ENCODE data around the gene ITFG2. TPM values are rescaled to one million over a fixed set of nuclear protein-coding genes. Genes with fewer than 3 reads are reported as not detected.
A peak's percentile ranks its signal among the peaks of the same experiment; 100 is the strongest.

The ITFG2 gene
- total RNA-seq, 1 experiment from 2014 or later, result 24.6 TPM

GRCh38 chr12:2813214-2814185, 1.0 kb downstream of the ITFG2 start:
- peak overlapping the region; percentile 77 to 89 for H3K4me3 ChIP-seq (replicated peaks in 1 of 2; ENCODE audit: low read depth in 1 of 2, low read length in 2 of 2)
- H3K36me3 ChIP-seq (ENCODE audit: control insufficient read depth in 1 of 2, insufficient read depth in 2 of 2, low read length in 2 of 2), result peaks cover under 1 to 3% of the 10 kb centered on the region in 2 experiments; a peak in 3 of 4 replicates
- peak overlapping the region; percentile 97 for H3K4me2 ChIP-seq (ENCODE audit: low read length)
- ChIA-PET CTCF (interaction anchor here (1.1 to 1.9 kb wide), 7 partner anchors 9 to 228 kb away, joined by 3 to 6 read pairs (median 3); no protein-coding TSS in a partner anchor), POLR2A (interaction anchor here (2.1 kb wide), 1 partner anchor 18 kb away, joined by 6 read pairs; the partner anchor contains the start of gene FKBP4), RAD21 (ENCODE audit: low non-redundant PET in 1 of 2, low total read pairs in 2 of 2, uncharacterized antibody in 2 of 2, unreplicated experiment in 2 of 2) (no interaction called here)
- H2AFZ ChIP-seq (ENCODE audit: low read depth, low read length, poor library complexity, severe bottlenecking), result no peak overlapping the region
- BruUV-seq (replicated peaks), result no TSS peak
- H3K9me2 ChIP-seq (ENCODE audit: insufficient read depth), result no peaks in the 10 kb centered on the region
- H3K79me2 ChIP-seq (ENCODE audit: insufficient read depth, low read length), result peaks cover 28% of the 10 kb centered on the region
- TF ChIP-seq RAD21 (IDR thresholded peaks at IDR 0.05; ENCODE audit: low read depth), result peak; percentile 61
- TF ChIP-seq CTCF (IDR thresholded peaks at IDR 0.05 in 2 of 3, conservative IDR thresholded peaks at IDR 0.05 in 1 of 3; ENCODE audit: borderline replicate concordance in 1 of 3, insufficient read depth in 1 of 3, low read depth in 2 of 3, low read length in 2 of 3), result peak; percentile 61 to 77 (median 74); a peak in 5 of 6 replicates
- no peak for TF ChIP-seq POLR2A (IDR thresholded peaks at IDR 0.05; ENCODE audit: borderline replicate concordance, extremely low read depth, insufficient read depth, insufficient read length)
- H4K20me1 ChIP-seq (ENCODE audit: insufficient read depth), result no peaks in the 10 kb centered on the region
- intact Hi-C loops (cut with micrococcal nuclease), result loop anchor here (1.0 kb wide), 1 partner anchor 74 kb away; no protein-coding TSS in a partner anchor
- ATAC-seq (peak; percentile 57), DNase-seq (ENCODE audit: low read depth, low spot score) (peak; percentile 41)
- peaks cover 5 to 18% of the 10 kb centered on the region in 2 experiments for H3K4me1 ChIP-seq (ENCODE audit: control insufficient read depth in 1 of 2, insufficient read depth in 2 of 2, low read length in 2 of 2)
- peak overlapping the region; percentile 74 for H3K27ac ChIP-seq (ENCODE audit: low read depth, low read length)
- peak overlapping the region; percentile 93 for H3K9ac ChIP-seq (ENCODE audit: low read length)
- H3K27me3 ChIP-seq (ENCODE audit: insufficient read depth, low read length), result no peaks in the 10 kb centered on the region
- no peaks in the 10 kb centered on the region for H3K9me3 ChIP-seq (ENCODE audit: control insufficient read depth in 1 of 2, insufficient read depth in 1 of 2, low read depth in 1 of 2, low read length in 2 of 2)

GRCh38 chr12:2819810-2820209, 7.3 kb downstream of the ITFG2 start:
- H3K79me2 ChIP-seq (ENCODE audit: insufficient read depth, low read length), result peaks cover 9% of the 10 kb centered on the region; the same call in 1 of the 2 replicates
- H3K9me3 ChIP-seq (ENCODE audit: control insufficient read depth in 1 of 2, insufficient read depth in 1 of 2, low read depth in 1 of 2, low read length in 2 of 2), result no peaks in the 10 kb centered on the region
- intact Hi-C loops (cut with micrococcal nuclease), result no loop called here
- ATAC-seq (no peak), DNase-seq (ENCODE audit: low read depth, low spot score) (no peak)
- no peaks in the 10 kb centered on the region for H3K27me3 ChIP-seq (ENCODE audit: insufficient read depth, low read length)
- no peaks in the 10 kb centered on the region for H4K20me1 ChIP-seq (ENCODE audit: insufficient read depth)
- H3K4me1 ChIP-seq (ENCODE audit: control insufficient read depth in 1 of 2, insufficient read depth in 2 of 2, low read length in 2 of 2), result no peaks in the 10 kb centered on the region
- no peak overlapping the region for H3K9ac ChIP-seq (ENCODE audit: low read length)
- no peak overlapping the region for H3K4me3 ChIP-seq (replicated peaks in 1 of 2; ENCODE audit: low read depth in 1 of 2, low read length in 2 of 2)
- H3K36me3 ChIP-seq (ENCODE audit: control insufficient read depth in 1 of 2, insufficient read depth in 2 of 2, low read length in 2 of 2), result peaks cover 11 to 31% of the 10 kb centered on the region in 2 experiments; a peak in 3 of 4 replicates
- no peak overlapping the region for H2AFZ ChIP-seq (ENCODE audit: low read depth, low read length, poor library complexity, severe bottlenecking)
- ChIA-PET POLR2A (no interaction called here), CTCF (no interaction called here), RAD21 (ENCODE audit: low non-redundant PET in 1 of 2, low total read pairs in 2 of 2, uncharacterized antibody in 2 of 2, unreplicated experiment in 2 of 2) (no interaction called here)
- no peak overlapping the region for H3K27ac ChIP-seq (ENCODE audit: low read depth, low read length)
- TF ChIP-seq ZNF274 (IDR thresholded peaks at IDR 0.05; ENCODE audit: low read depth, low read length) (no peak), POLR2A (IDR thresholded peaks at IDR 0.05; ENCODE audit: borderline replicate concordance, extremely low read depth, insufficient read depth, insufficient read length) (no peak), CTCF (IDR thresholded peaks at IDR 0.05 in 2 of 3, conservative IDR thresholded peaks at IDR 0.05 in 1 of 3; ENCODE audit: borderline replicate concordance in 1 of 3, insufficient read depth in 1 of 3, low read depth in 2 of 3, low read length in 2 of 3) (no peak), EZH2 (IDR thresholded peaks at IDR 0.05) (no peak), SIN3A (IDR thresholded peaks at IDR 0.05; ENCODE audit: low read depth) (no peak), TCF7L2 (IDR thresholded peaks at IDR 0.05; ENCODE audit: borderline replicate concordance, extremely low read depth, insufficient read depth, insufficient read length) (no peak), SP1 (IDR thresholded peaks at IDR 0.05; ENCODE audit: low read depth) (no peak), EZH2phosphoT487 (IDR thresholded peaks at IDR 0.05; ENCODE audit: borderline replicate concordance) (no peak)
- TF ChIP-seq, protein P1, sequence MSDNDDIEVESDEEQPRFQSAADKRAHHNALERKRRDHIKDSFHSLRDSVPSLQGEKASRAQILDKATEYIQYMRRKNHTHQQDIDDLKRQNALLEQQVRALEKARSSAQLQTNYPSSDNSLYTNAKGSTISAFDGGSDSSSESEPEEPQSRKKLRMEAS (IDR thresholded peaks at IDR 0.05), result no peak
- no peaks in the 10 kb centered on the region for H3K9me2 ChIP-seq (ENCODE audit: insufficient read depth)
- H3K4me2 ChIP-seq (ENCODE audit: low read length), result no peak overlapping the region
- TSS peak; percentile 10 for BruUV-seq (replicated peaks)

Data from HCT116 (cell line).